Activated CD8-positive, alpha-beta T cell treated with anti-CD3 and anti-CD28 coated beads for 36 hours (primary cell): ENCODE results near the gene TSPAN19. TPM values are rescaled to one million over a fixed set of nuclear protein-coding genes. Genes with fewer than 3 reads are reported as not detected.

Experiments used
- ATAC-seq: fragments of 200-7000 bp; cut with Tn5 transposase; one replicate; pipeline ENCODE4 v1.10.0; 2021; ENCODE audit warnings: mild to moderate bottlenecking, moderate library complexity
- CTCF ChIA-PET: fragments of 350-600 bp; sonication (Branson Sonifier 250); formaldehyde crosslinking; loops from one replicate; lab custom pipeline; 2021; ENCODE audit warnings: antibody characterized with exemption; lab: Charles Lee
- POLR2A ChIA-PET: fragments of 350-600 bp; sonication (Branson Sonifier 250); formaldehyde crosslinking; loops from one replicate; lab custom pipeline; 2021; ENCODE audit warnings: antibody characterized with exemption; lab: Charles Lee
- DNase-seq: peaks from one replicate; pipeline ENCODE4 v3.0.0-alpha.2; 2020
- H3K27ac Mint-ChIP-seq: one replicate; pipeline ENCODE4 v1.8.0; 2021; ENCODE audit warnings: mild to moderate bottlenecking, mixed read lengths
- H3K27me3 Mint-ChIP-seq: one replicate; pipeline ENCODE4 v1.8.0; 2021; ENCODE audit warnings: mixed read lengths
- H3K36me3 Mint-ChIP-seq: one replicate; pipeline ENCODE4 v1.8.0; 2021; ENCODE audit warnings: low read depth, mixed read lengths
- H3K4me1 Mint-ChIP-seq: one replicate; pipeline ENCODE4 v1.8.0; 2021; ENCODE audit warnings: low read depth, mixed read lengths
- H3K4me3 Mint-ChIP-seq: one replicate; pipeline ENCODE4 v1.8.0; 2021; ENCODE audit warnings: mild to moderate bottlenecking, moderate library complexity, mixed read lengths
- H3K9me3 Mint-ChIP-seq: one replicate; pipeline ENCODE4 v1.8.0; 2021; ENCODE audit warnings: mixed read lengths
- CTCF ChIP-seq: fragments of 200-600 bp; IDR thresholded peaks from one replicate; pipeline ENCODE4 v1.8.0; 2022; ENCODE audit warnings: antibody characterized with exemption, mild to moderate bottlenecking
- intact Hi-C: fragments of 100-400 bp; cut with micrococcal nuclease; formaldehyde crosslinking; loops from one replicate; pipeline ENCODE4 v1.10.0; 2022
- total RNA-seq, 2 experiments: library from RNA; stranded (reverse); gene quantifications; one replicate each; pipeline ENCODE4 v1.2.3, GENCODE V29; 2021

Gene TSPAN19
- total RNA-seq, 2 experiments from 2014 or later: not detected

GRCh38 chr12:84983289-84983688 lies 52.8 kb downstream of the TSPAN19 start:
- DNase-seq (no peak), ATAC-seq (no peak)
- Mint-ChIP-seq H3K36me3 (no peaks in the 10 kb centered on the region), H3K27ac (no peak overlapping the region), H3K9me3 (no peaks in the 10 kb centered on the region), H3K4me3 (no peak overlapping the region), H3K4me1 (no peaks in the 10 kb centered on the region), H3K27me3 (no peaks in the 10 kb centered on the region)
- CTCF ChIA-PET: no interaction called here
- TF ChIP-seq CTCF: no peak
- intact Hi-C loops: no loop called here
- POLR2A ChIA-PET: interaction anchor here (0.7 kb wide), 1 partner anchor 73 kb away, joined by 3 read pairs; no protein-coding TSS in a partner anchor

- no peaks in the 10 kb centered on the region for H3K36me3 Mint-ChIP-seq
- POLR2A ChIA-PET: interaction anchor here (0.7 kb wide), 1 partner anchor 73 kb away, joined by 3 read pairs; no protein-coding TSS in a partner anchor
- intact Hi-C loops: no loop called here
- no peak for TF ChIP-seq CTCF
- no peaks in the 10 kb centered on the region for H3K4me1 Mint-ChIP-seq
- H3K27ac Mint-ChIP-seq: no peak overlapping the region
- CTCF ChIA-PET: no interaction called here
- no peak for DNase-seq
- no peaks in the 10 kb centered on the region for H3K27me3 Mint-ChIP-seq
- no peak for ATAC-seq
- H3K4me3 Mint-ChIP-seq: no peak overlapping the region
- no peaks in the 10 kb centered on the region for H3K9me3 Mint-ChIP-seq
Measured at GRCh38 chr12:84982888-84983287, 53.2 kb downstream of the TSPAN19 start.

GRCh38 chr12:84978921-84979320 lies 57.2 kb downstream of the TSPAN19 start:
- no peak overlapping the region for H3K4me3 Mint-ChIP-seq
- no peaks in the 10 kb centered on the region for H3K27me3 Mint-ChIP-seq
- DNase-seq (no peak), ATAC-seq (no peak)
- CTCF ChIA-PET: no interaction called here
- no peak for TF ChIP-seq CTCF
- intact Hi-C loops: no loop called here
- POLR2A ChIA-PET: no interaction called here
- H3K9me3 Mint-ChIP-seq: no peaks in the 10 kb centered on the region
- no peaks in the 10 kb centered on the region for H3K4me1 Mint-ChIP-seq
- no peak overlapping the region for H3K27ac Mint-ChIP-seq
- no peaks in the 10 kb centered on the region for H3K36me3 Mint-ChIP-seq

GRCh38 chr12:84976133-84976532 lies 59.9 kb downstream of the TSPAN19 start:
- ChIA-PET POLR2A (no interaction called here), CTCF (no interaction called here)
- H3K9me3 Mint-ChIP-seq: no peaks in the 10 kb centered on the region
- intact Hi-C loops: no loop called here
- H3K27ac Mint-ChIP-seq: no peak overlapping the region
- DNase-seq: no peak
- no peak for TF ChIP-seq CTCF
- no peaks in the 10 kb centered on the region for H3K27me3 Mint-ChIP-seq
- no peaks in the 10 kb centered on the region for H3K36me3 Mint-ChIP-seq
- no peak overlapping the region for H3K4me3 Mint-ChIP-seq
- H3K4me1 Mint-ChIP-seq: no peaks in the 10 kb centered on the region
- ATAC-seq: no peak

GRCh38 chr12:84974155-84974815 lies 61.8 kb downstream of the TSPAN19 start:
- no peak for TF ChIP-seq CTCF
- intact Hi-C loops: no loop called here
- POLR2A ChIA-PET: interaction anchor here (0.6 kb wide), 1 partner anchor 15 kb away, joined by 3 read pairs; no protein-coding TSS in a partner anchor
- Mint-ChIP-seq H3K9me3 (no peaks in the 10 kb centered on the region), H3K4me1 (no peaks in the 10 kb centered on the region), H3K27ac (no peak overlapping the region), H3K4me3 (no peak overlapping the region), H3K27me3 (no peaks in the 10 kb centered on the region), H3K36me3 (no peaks in the 10 kb centered on the region)
- no peak for DNase-seq
- CTCF ChIA-PET: interaction anchor here (1.0 kb wide), 1 partner anchor 10 kb away, joined by 3 read pairs; no protein-coding TSS in a partner anchor
- ATAC-seq: no peak
